Measurements from ENCODE around the gene RNF114. TPM values are rescaled to one million over a fixed set of nuclear protein-coding genes. Genes with fewer than 3 reads are reported as not detected.

The RNF114 gene
- total RNA-seq, 1 donor from 2014 or later = 62.9 TPM

DNA sequence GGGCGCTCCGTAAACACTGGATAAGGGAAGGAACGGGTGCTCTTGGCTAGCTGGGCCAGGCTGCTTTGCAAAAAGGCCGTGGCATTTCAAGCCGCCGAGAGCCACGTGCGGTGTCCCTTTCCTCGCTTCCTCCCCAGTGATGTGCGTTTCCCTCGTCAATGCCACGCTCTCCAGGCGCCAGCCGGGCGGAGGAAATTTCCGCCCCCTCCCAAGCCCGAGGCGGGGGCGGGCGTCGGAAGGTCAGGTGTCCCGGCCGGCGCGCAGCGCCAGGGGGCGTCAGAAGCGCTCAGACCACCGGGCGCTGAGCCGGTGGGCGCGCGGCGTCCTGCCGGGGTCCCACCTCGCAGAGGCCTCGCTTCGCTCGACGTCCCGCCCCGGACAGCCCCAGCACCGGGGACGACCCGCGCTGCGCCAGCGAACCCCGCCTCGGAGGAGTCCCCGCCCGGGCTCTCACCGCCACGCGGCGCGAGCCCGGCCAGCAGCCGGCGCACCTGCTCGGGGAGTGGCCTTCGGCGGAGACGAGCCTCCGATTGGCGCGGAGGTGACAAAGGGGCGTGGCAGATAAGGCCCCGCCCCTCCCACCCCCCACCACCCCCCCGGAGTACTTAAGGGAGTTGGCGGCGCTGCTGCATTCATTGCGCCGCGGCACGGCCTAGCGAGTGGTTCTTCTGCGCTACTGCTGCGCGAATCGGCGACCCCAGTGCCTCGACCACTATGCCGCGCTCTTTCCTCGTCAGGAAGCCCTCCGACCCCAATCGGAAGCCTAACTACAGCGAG, 46.3 kb downstream of the RNF114 start, which contains the start of gene SNAI1:
Gene SNAI1 (plus strand): TSS at position 635 of the 777 bp plus-strand sequence. CDS start 80 bp downstream, at position 715.
- peaks cover 23% of the 10 kb centered on the region for H3K36me3 Mint-ChIP-seq
- H3K4me1 Mint-ChIP-seq (ENCODE audit: unreplicated experiment) = peaks cover 29% of the 10 kb centered on the region
- peak within 1 kb of the TSS; percentile 79 for H3K27ac Mint-ChIP-seq
- peak within 1 kb of the TSS; percentile 95 for H3K4me3 Mint-ChIP-seq
- H3K27me3 Mint-ChIP-seq = peaks cover 27% of the 10 kb centered on the region
- DNase-seq (ENCODE audit: extremely low spot score, unreplicated experiment) = peak; percentile 88
- TF ChIP-seq, protein P1, sequence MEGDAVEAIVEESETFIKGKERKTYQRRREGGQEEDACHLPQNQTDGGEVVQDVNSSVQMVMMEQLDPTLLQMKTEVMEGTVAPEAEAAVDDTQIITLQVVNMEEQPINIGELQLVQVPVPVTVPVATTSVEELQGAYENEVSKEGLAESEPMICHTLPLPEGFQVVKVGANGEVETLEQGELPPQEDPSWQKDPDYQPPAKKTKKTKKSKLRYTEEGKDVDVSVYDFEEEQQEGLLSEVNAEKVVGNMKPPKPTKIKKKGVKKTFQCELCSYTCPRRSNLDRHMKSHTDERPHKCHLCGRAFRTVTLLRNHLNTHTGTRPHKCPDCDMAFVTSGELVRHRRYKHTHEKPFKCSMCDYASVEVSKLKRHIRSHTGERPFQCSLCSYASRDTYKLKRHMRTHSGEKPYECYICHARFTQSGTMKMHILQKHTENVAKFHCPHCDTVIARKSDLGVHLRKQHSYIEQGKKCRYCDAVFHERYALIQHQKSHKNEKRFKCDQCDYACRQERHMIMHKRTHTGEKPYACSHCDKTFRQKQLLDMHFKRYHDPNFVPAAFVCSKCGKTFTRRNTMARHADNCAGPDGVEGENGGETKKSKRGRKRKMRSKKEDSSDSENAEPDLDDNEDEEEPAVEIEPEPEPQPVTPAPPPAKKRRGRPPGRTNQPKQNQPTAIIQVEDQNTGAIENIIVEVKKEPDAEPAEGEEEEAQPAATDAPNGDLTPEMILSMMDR (conservative IDR thresholded peaks at IDR 0.05) = peak; percentile 72
- no peaks in the 10 kb centered on the region for H3K9me3 Mint-ChIP-seq

DNA sequence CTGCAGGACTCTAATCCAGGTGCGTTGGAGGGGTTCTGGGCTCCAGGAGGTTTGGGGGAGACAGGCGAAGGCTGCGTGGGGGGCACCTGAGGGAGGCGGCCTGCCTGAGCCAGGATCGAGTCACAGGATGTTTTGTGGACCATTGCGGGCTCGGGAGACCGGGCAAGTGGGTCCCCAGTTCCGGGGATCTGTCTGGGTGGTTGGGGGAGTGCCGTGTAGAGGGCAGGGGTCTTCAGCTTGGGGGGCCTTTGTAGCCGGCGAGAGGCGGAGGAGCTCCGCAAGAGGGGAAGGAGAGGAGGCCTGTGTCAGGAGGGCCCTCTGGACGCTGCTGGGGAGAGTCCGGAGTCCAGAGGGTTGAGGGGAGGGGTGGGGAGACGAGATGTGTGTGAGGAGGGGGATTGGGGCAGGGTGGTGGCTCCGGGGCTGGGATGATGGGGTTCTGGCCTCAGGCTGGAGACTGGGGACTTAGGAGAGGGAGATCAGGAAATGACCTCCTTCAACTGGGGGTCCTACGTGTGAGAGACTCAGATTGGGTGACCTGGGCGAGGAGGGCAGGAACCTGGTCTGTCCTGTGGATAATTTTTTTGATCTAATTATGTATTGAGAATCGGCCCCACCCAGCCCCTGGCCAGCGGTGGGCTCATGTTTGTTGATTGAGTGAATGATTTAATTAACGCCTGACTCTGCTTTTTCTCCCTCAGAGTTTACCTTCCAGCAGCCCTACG, 47.1 kb downstream of the RNF114 start:
- TF ChIP-seq, protein P1 (conservative IDR thresholded peaks at IDR 0.05) = no peak
- peak overlapping the region; percentile 79 for H3K27ac Mint-ChIP-seq
- peaks cover 33% of the 10 kb centered on the region for H3K4me1 Mint-ChIP-seq (ENCODE audit: unreplicated experiment)
- peaks cover 23% of the 10 kb centered on the region for H3K36me3 Mint-ChIP-seq
- H3K27me3 Mint-ChIP-seq = peaks cover 27% of the 10 kb centered on the region
- no peak for DNase-seq (ENCODE audit: extremely low spot score, unreplicated experiment)
- H3K4me3 Mint-ChIP-seq = peak overlapping the region; percentile 95
- H3K9me3 Mint-ChIP-seq = no peaks in the 10 kb centered on the region

DNA sequence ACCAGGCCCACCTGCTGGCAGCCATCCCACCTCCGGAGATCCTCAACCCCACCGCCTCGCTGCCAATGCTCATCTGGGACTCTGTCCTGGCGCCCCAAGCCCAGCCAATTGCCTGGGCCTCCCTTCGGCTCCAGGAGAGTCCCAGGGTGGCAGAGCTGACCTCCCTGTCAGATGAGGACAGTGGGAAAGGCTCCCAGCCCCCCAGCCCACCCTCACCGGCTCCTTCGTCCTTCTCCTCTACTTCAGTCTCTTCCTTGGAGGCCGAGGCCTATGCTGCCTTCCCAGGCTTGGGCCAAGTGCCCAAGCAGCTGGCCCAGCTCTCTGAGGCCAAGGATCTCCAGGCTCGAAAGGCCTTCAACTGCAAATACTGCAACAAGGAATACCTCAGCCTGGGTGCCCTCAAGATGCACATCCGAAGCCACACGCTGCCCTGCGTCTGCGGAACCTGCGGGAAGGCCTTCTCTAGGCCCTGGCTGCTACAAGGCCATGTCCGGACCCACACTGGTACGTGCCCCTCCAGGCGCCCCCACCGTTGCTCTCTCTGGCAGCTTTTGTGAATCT, 47.7 kb downstream of the RNF114 start:
- H3K4me3 Mint-ChIP-seq = peak overlapping the region; percentile 95
- H3K4me1 Mint-ChIP-seq (ENCODE audit: unreplicated experiment) = peaks cover 36% of the 10 kb centered on the region
- H3K27ac Mint-ChIP-seq = peak overlapping the region; percentile 79
- TF ChIP-seq, protein P1 (conservative IDR thresholded peaks at IDR 0.05) = no peak
- DNase-seq (ENCODE audit: extremely low spot score, unreplicated experiment) = no peak
- H3K27me3 Mint-ChIP-seq = peaks cover 27% of the 10 kb centered on the region
- peaks cover 23% of the 10 kb centered on the region for H3K36me3 Mint-ChIP-seq
- no peaks in the 10 kb centered on the region for H3K9me3 Mint-ChIP-seq

DNA sequence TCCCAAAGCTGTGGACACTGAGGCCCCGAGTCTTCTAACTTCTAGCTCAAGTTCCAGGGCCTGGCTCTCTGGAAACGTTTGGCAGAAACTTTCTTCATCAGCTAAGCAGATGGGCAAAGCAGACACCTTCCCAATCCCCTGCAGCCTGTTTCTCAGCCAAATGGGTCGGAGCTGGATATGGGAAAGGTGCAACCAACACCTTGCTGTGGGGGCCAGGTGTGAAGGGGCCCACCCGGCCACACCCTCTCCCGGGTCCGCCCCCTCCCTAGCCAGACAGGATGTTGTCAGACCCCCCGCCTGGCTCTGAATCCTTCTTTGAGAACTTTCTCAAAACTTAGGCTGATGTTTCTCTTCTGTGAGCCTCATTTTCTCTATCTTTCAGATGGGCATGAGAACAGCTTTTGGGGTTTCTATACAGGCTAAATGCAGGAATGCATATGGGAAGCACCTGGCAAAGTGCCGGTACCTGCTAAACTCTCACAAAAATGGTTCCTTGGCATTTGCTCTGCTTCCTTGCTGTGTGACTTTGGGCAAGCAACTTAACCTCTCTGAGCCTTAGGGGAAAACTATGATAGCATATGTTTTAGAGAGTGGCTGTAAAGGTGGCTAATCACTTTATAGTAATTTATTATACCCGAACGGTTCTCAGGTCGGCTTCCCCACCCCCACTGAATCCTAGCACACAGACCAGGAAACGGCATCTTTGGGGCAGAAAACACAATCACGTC, 48.4 kb downstream of the RNF114 start:
- Mint-ChIP-seq H3K27ac (no peak overlapping the region), H3K4me3 (peak overlapping the region; percentile 95), H3K4me1 (ENCODE audit: unreplicated experiment) (peaks cover 37% of the 10 kb centered on the region), H3K27me3 (peaks cover 25% of the 10 kb centered on the region), H3K36me3 (peaks cover 23% of the 10 kb centered on the region), H3K9me3 (no peaks in the 10 kb centered on the region)
- no peak for DNase-seq (ENCODE audit: extremely low spot score, unreplicated experiment)
- TF ChIP-seq, protein P1 (conservative IDR thresholded peaks at IDR 0.05) = no peak

DNA sequence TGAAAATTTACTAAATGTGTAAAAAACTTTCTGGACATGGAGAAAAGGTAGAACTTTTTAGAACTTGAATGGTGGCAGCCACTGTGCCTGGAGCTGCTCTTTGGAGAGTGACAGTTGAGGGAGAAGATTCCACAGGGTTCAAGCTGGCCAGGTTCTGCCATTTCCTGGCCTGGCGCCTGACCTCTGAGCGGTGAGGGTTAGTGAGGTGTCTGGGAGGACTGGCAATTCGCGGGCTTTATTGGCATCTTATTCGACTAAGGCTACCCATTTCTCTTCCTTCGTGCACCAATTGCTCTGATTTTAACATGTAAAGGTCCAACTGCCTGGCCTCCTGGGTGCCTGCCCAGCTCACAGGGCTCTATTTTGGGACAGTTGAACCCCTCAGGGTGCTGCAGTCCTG, 49.0 kb downstream of the RNF114 start:
- DNase-seq (ENCODE audit: extremely low spot score, unreplicated experiment) = no peak
- H3K27me3 Mint-ChIP-seq = peaks cover 19% of the 10 kb centered on the region
- H3K4me3 Mint-ChIP-seq = peak overlapping the region; percentile 95
- TF ChIP-seq, protein P1 (conservative IDR thresholded peaks at IDR 0.05) = no peak
- peaks cover 40% of the 10 kb centered on the region for H3K4me1 Mint-ChIP-seq (ENCODE audit: unreplicated experiment)
- no peaks in the 10 kb centered on the region for H3K9me3 Mint-ChIP-seq
- no peak overlapping the region for H3K27ac Mint-ChIP-seq
- H3K36me3 Mint-ChIP-seq = peaks cover 23% of the 10 kb centered on the region

Data from type B pancreatic cell (in vitro differentiated cells).